Left lung (tissue), 10 donors: Measurements from ENCODE around the gene TUBGCP6. TPM values are rescaled to one million over a fixed set of nuclear protein-coding genes. Genes with fewer than 3 reads are reported as not detected.

Source experiments
- ATAC-seq: fragments of 200-7000 bp; cut with Tn5 transposase; one replicate; pipeline ENCODE4 v1.9.1; 2020; ENCODE audit warnings: moderate library complexity
- DNase-seq, 4 donors: peaks; one replicate each; pipeline ENCODE4 v3.0.0-alpha.2; 2013 to 2020
- H3K27ac ChIP-seq, 2 donors: fragments of 200-600 bp; sonication (generic) in 1 of 2; one replicate each; pipeline versions ENCODE4 v1.5.0 to v1.8.0; 2020 to 2021
- H3K27me3 ChIP-seq, 2 donors: fragments of 200-600 bp; sonication (generic) in 1 of 2; one replicate each; pipeline versions ENCODE4 v1.5.0 to v1.8.0; 2020 to 2021
- H3K36me3 ChIP-seq, 2 donors: fragments of 200-600 bp; sonication (generic) in 1 of 2; one replicate each; pipeline versions ENCODE4 v1.5.0 to v1.8.0; 2020 to 2021
- H3K4me1 ChIP-seq, 2 donors: fragments of 200-600 bp; one replicate each; pipeline ENCODE4 v1.8.0; 2021
- H3K4me3 ChIP-seq, 2 donors: fragments of 200-600 bp; sonication (generic) in 1 of 2; one replicate each; pipeline versions ENCODE4 v1.5.0 to v1.8.0; 2020 to 2021; ENCODE audit warnings: mild to moderate bottlenecking in 1 of 2
- H3K9me3 ChIP-seq, 2 donors: fragments of 200-600 bp; sonication (generic) in 1 of 2; one replicate each; pipeline versions ENCODE4 v1.5.0 to v1.8.0; 2020 to 2021
- intact Hi-C, 2 donors: fragments of 100-400 bp; cut with DNase I; formaldehyde crosslinking; loops; one replicate each; pipeline versions ENCODE4 v1.11.2 to v1.14.2; 2022
- polyA plus RNA-seq, 6 donors: library from polyadenylated mRNA; unstranded; fragments of 120-200 nt; gene quantifications; one replicate each; pipeline ENCODE4 v1.2.1, GENCODE V29; 2013; ENCODE audit not compliant: insufficient read length in 6 of 6
- total RNA-seq, 2 donors: library from RNA; stranded (reverse); fragmentation: NEBNext Ultra II Directional; extraction: Animal tissue kit (Norgen Biotek cat#: 25700); gene quantifications; one replicate each; pipeline ENCODE4 v1.2.1, GENCODE V29; 2021
- TF ChIP-seq, protein P1 (sequence below), 2 donors: fragments of 200-600 bp; sonication (generic) in 1 of 2; IDR thresholded peaks; one replicate each; pipeline versions ENCODE4 v1.5.0 to v1.8.0; 2021; ENCODE audit warnings: antibody characterized with exemption in 2 of 2
- donor health status: DM: no; HTN: yes; CAD: no.
- donor health status: DM: no; HTN: no; CAD: no.

Gene TUBGCP6
- total and polyA plus RNA-seq, 8 donors, result 37.2 to 50.1 (median 42.7) TPM

DNA sequence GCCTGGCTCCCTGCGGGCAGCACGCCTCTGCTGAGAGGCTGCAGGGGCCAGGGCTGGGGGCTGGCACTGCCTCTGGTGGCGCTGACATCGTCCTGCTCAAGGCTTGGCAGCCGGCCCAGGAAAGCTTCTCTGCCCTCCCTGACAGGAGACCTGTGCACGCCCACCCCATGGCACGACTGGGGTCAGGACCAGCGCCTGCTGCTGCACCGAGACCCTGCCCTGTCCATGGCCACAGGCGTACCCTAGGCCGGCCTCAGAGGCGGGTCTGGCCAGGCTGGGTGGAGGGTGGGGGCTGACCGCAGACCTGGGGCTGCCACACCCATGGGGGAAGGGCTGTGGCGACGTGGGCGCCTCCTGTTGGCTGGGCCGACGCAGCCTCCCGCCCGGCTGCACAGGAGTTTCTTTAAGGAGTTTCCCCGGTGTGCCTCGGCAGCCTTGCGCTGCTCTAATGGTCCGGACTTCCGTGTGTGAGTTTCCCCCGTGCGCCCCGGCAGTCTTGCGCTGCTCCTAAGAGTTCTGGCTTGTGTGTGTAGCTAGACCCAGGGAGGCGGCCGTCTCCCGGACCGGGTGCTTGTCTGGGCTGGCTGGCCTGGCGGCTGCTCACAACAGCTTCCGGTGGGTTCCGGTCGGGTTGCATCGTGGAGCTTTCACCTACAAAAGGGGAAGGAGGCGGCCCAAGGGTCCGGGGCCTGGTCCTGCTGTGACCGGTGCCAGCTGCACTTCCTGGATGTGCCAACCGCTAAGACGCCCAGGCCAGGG lies 54.5 kb downstream of the TUBGCP6 start:
- intact Hi-C loops, result no loop called here
- peaks cover 11 to 69% of the 10 kb centered on the region in 2 donors for H3K4me1 ChIP-seq
- H3K36me3 ChIP-seq, result peaks cover 0 to 25% of the 10 kb centered on the region in 2 donors
- no peaks in the 10 kb centered on the region for H3K9me3 ChIP-seq
- peak overlapping the region; percentile 25 to 37 for H3K4me3 ChIP-seq
- peak; percentile 87 for ATAC-seq
- TF ChIP-seq, protein P1, sequence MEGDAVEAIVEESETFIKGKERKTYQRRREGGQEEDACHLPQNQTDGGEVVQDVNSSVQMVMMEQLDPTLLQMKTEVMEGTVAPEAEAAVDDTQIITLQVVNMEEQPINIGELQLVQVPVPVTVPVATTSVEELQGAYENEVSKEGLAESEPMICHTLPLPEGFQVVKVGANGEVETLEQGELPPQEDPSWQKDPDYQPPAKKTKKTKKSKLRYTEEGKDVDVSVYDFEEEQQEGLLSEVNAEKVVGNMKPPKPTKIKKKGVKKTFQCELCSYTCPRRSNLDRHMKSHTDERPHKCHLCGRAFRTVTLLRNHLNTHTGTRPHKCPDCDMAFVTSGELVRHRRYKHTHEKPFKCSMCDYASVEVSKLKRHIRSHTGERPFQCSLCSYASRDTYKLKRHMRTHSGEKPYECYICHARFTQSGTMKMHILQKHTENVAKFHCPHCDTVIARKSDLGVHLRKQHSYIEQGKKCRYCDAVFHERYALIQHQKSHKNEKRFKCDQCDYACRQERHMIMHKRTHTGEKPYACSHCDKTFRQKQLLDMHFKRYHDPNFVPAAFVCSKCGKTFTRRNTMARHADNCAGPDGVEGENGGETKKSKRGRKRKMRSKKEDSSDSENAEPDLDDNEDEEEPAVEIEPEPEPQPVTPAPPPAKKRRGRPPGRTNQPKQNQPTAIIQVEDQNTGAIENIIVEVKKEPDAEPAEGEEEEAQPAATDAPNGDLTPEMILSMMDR (IDR thresholded peaks at IDR 0.05), result peak; percentile 12 to 20
- DNase-seq, result peak in 3 of 4 donors; percentile 74 to 96 (median 89)
- H3K27ac ChIP-seq, result peak overlapping the region; percentile 88 to 99
- H3K27me3 ChIP-seq, result no peaks in the 10 kb centered on the region

GRCh38 chr22:50189849-50190181 lies 55.0 kb downstream of the TUBGCP6 start:
- ATAC-seq (peak; percentile 6), DNase-seq (no peak)
- Histone ChIP-seq H3K36me3 (peaks cover 0 to 20% of the 10 kb centered on the region in 2 donors), H3K27ac (peak overlapping the region; percentile 88 to 99), H3K4me3 (peak overlapping the region; percentile 25 to 37), H3K4me1 (peaks cover 15 to 75% of the 10 kb centered on the region in 2 donors), H3K27me3 (no peaks in the 10 kb centered on the region), H3K9me3 (no peaks in the 10 kb centered on the region)
- TF ChIP-seq, protein P1 (IDR thresholded peaks at IDR 0.05), result no peak
- intact Hi-C loops, result no loop called here

- H3K36me3 ChIP-seq, result peaks cover 0 to 15% of the 10 kb centered on the region in 2 donors
- H3K4me1 ChIP-seq, result peaks cover 17 to 80% of the 10 kb centered on the region in 2 donors
- intact Hi-C loops, result no loop called here
- H3K27me3 ChIP-seq, result no peaks in the 10 kb centered on the region
- TF ChIP-seq, protein P1 (IDR thresholded peaks at IDR 0.05), result no peak
- H3K9me3 ChIP-seq, result no peaks in the 10 kb centered on the region
- H3K4me3 ChIP-seq, result no peak overlapping the region
- DNase-seq (peak in 1 of 4 donors; percentile 79), ATAC-seq (no peak)
- peak overlapping the region; percentile 88 to 99 for H3K27ac ChIP-seq
Measured at GRCh38 chr22:50189184-50189848, 55.5 kb downstream of the TUBGCP6 start.

DNA sequence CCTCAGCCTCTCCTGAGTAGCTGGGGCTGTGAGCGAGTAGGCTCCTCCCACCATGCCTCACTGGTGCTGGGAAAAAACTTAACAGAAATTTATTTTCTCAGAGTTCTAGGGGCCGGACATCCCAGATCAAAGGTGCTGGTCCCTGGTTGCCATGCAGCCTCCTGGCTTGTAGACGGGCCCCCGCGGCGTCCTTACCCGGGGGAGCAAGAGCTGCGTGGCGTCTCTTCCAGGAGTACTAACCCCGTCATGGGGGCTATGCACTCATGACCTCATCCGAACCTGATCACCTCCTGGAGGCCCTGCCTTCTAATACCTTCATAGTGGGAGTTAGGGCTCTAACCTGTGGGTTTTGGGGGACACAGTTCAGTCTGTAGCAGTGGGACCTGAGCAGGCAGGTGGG lies 56.5 kb downstream of the TUBGCP6 start:
- peak in 1 of 4 donors; percentile 77 for DNase-seq
- intact Hi-C loops, result no loop called here
- TF ChIP-seq, protein P1 (IDR thresholded peaks at IDR 0.05), result no peak

More for the DNA sequence above, 56.5 kb downstream of the TUBGCP6 start:
- Histone ChIP-seq H3K4me3 (no peak overlapping the region), H3K27ac (peak overlapping the region in 1 of 2 donors; percentile 99), H3K9me3 (no peaks in the 10 kb centered on the region), H3K36me3 (peaks cover 0 to 5% of the 10 kb centered on the region in 2 donors), H3K4me1 (peaks cover 24 to 89% of the 10 kb centered on the region in 2 donors), H3K27me3 (no peaks in the 10 kb centered on the region)
- ATAC-seq, result no peak
